Stimulated activated CD8-positive, alpha-beta memory T cell treated with anti-CD3 and anti-CD28 coated beads, Interleukin-7, amount 100 ng/mL, for 48 hours (primary cell): ENCODE results near the gene TMEM198.

ENCODE experiments used
- DNase-seq, 2 donors: peaks; one replicate each; pipeline ENCODE4 v3.0.0-alpha.2; 2020; ENCODE audit warnings: low read depth in 1 of 2; ENCODE audit errors: extremely low read depth in 1 of 2

The TMEM198 gene

GRCh38 chr2:219575566-219576504, 32.0 kb downstream of the TMEM198 start:
- DNase-seq: no peak

- DNase-seq: no peak
Observed at GRCh38 chr2:219576505-219577388, 32.9 kb downstream of the TMEM198 start.

- DNase-seq: no peak
Observed at GRCh38 chr2:219578811-219579613, 35.2 kb downstream of the TMEM198 start.

GRCh38 chr2:219581346-219581745, 37.5 kb downstream of the TMEM198 start:
- no peak for DNase-seq

- DNase-seq: no peak
Observed at GRCh38 chr2:219591091-219591490, 47.3 kb downstream of the TMEM198 start.

- DNase-seq: no peak
Observed at GRCh38 chr2:219592736-219593135, 48.9 kb downstream of the TMEM198 start.

GRCh38 chr2:219593154-219593553, 49.3 kb downstream of the TMEM198 start:
- DNase-seq: no peak

- DNase-seq: no peak
Observed at GRCh38 chr2:219595256-219595655, 51.4 kb downstream of the TMEM198 start.

GRCh38 chr2:219596954-219597551, 53.2 kb downstream of the TMEM198 start:
- no peak for DNase-seq

GRCh38 chr2:219597552-219598307, 53.9 kb downstream of the TMEM198 start, which contains the start of gene STK11IP:
TSS of gene STK11IP (plus strand) at chr2:219597857. CDS start at chr2:219598120, 263 bp downstream.
- DNase-seq: peak; percentile 87 to 92

- DNase-seq: no peak
Observed at GRCh38 chr2:219598308-219599078, 54.7 kb downstream of the TMEM198 start.
